ENCODE results near the gene OCA2.

Gene OCA2

GRCh38 chr15:28082891-28083684 lies 16.0 kb downstream of the OCA2 start:
- no peak overlapping the region for H3K9ac ChIP-seq (ENCODE audit: low read length)
- no peaks in the 10 kb centered on the region for H4K20me1 ChIP-seq (ENCODE audit: insufficient read depth, low read length)
- H3K79me2 ChIP-seq (ENCODE audit: insufficient read depth, low read length), result no peaks in the 10 kb centered on the region
- H3K36me3 ChIP-seq (ENCODE audit: insufficient read depth, low read length), result no peaks in the 10 kb centered on the region
- no peaks in the 10 kb centered on the region for H3F3A ChIP-seq (ENCODE audit: insufficient read depth, low read length)
- H3K9me2 ChIP-seq (ENCODE audit: low read depth, low read length), result no peaks in the 10 kb centered on the region
- H3K9me3 ChIP-seq (ENCODE audit: low read length), result no peaks in the 10 kb centered on the region
- H3K27ac ChIP-seq (ENCODE audit: low read depth, low read length, poor library complexity, severe bottlenecking), result no peak overlapping the region
- H3K27me3 ChIP-seq (ENCODE audit: insufficient read depth, low read length), result no peaks in the 10 kb centered on the region
- no peaks in the 10 kb centered on the region for H3K4me1 ChIP-seq (ENCODE audit: insufficient read depth, low read length, severe bottlenecking)
- no peak overlapping the region for H3K4me2 ChIP-seq (ENCODE audit: low read length)
- H3K4me3 ChIP-seq (ENCODE audit: low read depth, low read length, poor library complexity, severe bottlenecking), result no peak overlapping the region
- TF ChIP-seq CTCF (IDR thresholded peaks at IDR 0.05; ENCODE audit: low read length) (no peak), EZH2 (IDR thresholded peaks at IDR 0.05; ENCODE audit: borderline replicate concordance, low read length) (no peak)
- H2AFZ ChIP-seq (ENCODE audit: low read length), result no peak overlapping the region

GRCh38 chr15:28081594-28081993 lies 17.5 kb downstream of the OCA2 start:
- no peaks in the 10 kb centered on the region for H3K9me2 ChIP-seq (ENCODE audit: low read depth, low read length)
- H3K9ac ChIP-seq (ENCODE audit: low read length), result no peak overlapping the region
- H3K4me1 ChIP-seq (ENCODE audit: insufficient read depth, low read length, severe bottlenecking), result no peaks in the 10 kb centered on the region
- no peaks in the 10 kb centered on the region for H4K20me1 ChIP-seq (ENCODE audit: insufficient read depth, low read length)
- H3K4me2 ChIP-seq (ENCODE audit: low read length), result no peak overlapping the region
- no peak overlapping the region for H2AFZ ChIP-seq (ENCODE audit: low read length)
- TF ChIP-seq EZH2 (IDR thresholded peaks at IDR 0.05; ENCODE audit: borderline replicate concordance, low read length), result no peak
- TF ChIP-seq CTCF (IDR thresholded peaks at IDR 0.05; ENCODE audit: low read length), result no peak
- no peak overlapping the region for H3K27ac ChIP-seq (ENCODE audit: low read depth, low read length, poor library complexity, severe bottlenecking)
- H3K79me2 ChIP-seq (ENCODE audit: insufficient read depth, low read length), result no peaks in the 10 kb centered on the region
- H3K36me3 ChIP-seq (ENCODE audit: insufficient read depth, low read length), result no peaks in the 10 kb centered on the region
- no peaks in the 10 kb centered on the region for H3F3A ChIP-seq (ENCODE audit: insufficient read depth, low read length)
- H3K9me3 ChIP-seq (ENCODE audit: low read length), result no peaks in the 10 kb centered on the region
- no peaks in the 10 kb centered on the region for H3K27me3 ChIP-seq (ENCODE audit: insufficient read depth, low read length)
- H3K4me3 ChIP-seq (ENCODE audit: low read depth, low read length, poor library complexity, severe bottlenecking), result no peak overlapping the region

GRCh38 chr15:28080386-28080785 lies 18.7 kb downstream of the OCA2 start:
- no peaks in the 10 kb centered on the region for H3K9me2 ChIP-seq (ENCODE audit: low read depth, low read length)
- TF ChIP-seq EZH2 (IDR thresholded peaks at IDR 0.05; ENCODE audit: borderline replicate concordance, low read length) (no peak), CTCF (IDR thresholded peaks at IDR 0.05; ENCODE audit: low read length) (no peak)
- H3K9ac ChIP-seq (ENCODE audit: low read length), result no peak overlapping the region
- no peaks in the 10 kb centered on the region for H3K4me1 ChIP-seq (ENCODE audit: insufficient read depth, low read length, severe bottlenecking)
- H3K4me2 ChIP-seq (ENCODE audit: low read length), result no peak overlapping the region
- H3K4me3 ChIP-seq (ENCODE audit: low read depth, low read length, poor library complexity, severe bottlenecking), result no peak overlapping the region
- H3K27ac ChIP-seq (ENCODE audit: low read depth, low read length, poor library complexity, severe bottlenecking), result no peak overlapping the region
- H3K79me2 ChIP-seq (ENCODE audit: insufficient read depth, low read length), result no peaks in the 10 kb centered on the region
- H2AFZ ChIP-seq (ENCODE audit: low read length), result no peak overlapping the region
- no peaks in the 10 kb centered on the region for H3K27me3 ChIP-seq (ENCODE audit: insufficient read depth, low read length)
- H3K9me3 ChIP-seq (ENCODE audit: low read length), result no peaks in the 10 kb centered on the region
- no peaks in the 10 kb centered on the region for H4K20me1 ChIP-seq (ENCODE audit: insufficient read depth, low read length)
- H3K36me3 ChIP-seq (ENCODE audit: insufficient read depth, low read length), result no peaks in the 10 kb centered on the region
- H3F3A ChIP-seq (ENCODE audit: insufficient read depth, low read length), result no peaks in the 10 kb centered on the region
